Ammon's horn (tissue), 1 donor: ENCODE results near the gene ERC2.
"Not testable (repeated sequence)": the region's sequence is repeated elsewhere in the genome, so short reads cannot be mapped to it uniquely, and the experiment has no call there.

Experiments
- DNase-seq: peaks from one replicate; pipeline ENCODE4 v3.0.0-alpha.2; 2016; ENCODE audit warnings: low spot score

The ERC2 gene

DNA sequence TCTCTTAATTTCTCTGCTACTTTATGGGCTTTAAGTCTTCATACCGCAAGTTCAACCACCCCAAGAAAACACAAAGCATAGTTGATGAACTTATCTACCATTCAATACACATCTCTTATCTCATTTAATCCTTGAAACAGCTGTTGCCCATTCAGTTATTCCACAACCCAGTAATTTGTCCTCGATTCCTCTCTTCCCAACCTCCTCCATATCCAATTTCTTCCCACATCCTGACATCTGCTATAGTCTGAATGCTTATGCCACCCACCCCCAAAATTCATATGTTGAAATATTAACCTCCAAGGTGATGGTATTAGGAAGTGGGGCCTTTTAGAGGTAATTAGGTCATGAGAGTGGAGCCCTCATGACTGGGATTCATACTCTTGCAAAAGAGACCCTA, 345.4 kb downstream of the ERC2 start:
- no peak for DNase-seq

DNA sequence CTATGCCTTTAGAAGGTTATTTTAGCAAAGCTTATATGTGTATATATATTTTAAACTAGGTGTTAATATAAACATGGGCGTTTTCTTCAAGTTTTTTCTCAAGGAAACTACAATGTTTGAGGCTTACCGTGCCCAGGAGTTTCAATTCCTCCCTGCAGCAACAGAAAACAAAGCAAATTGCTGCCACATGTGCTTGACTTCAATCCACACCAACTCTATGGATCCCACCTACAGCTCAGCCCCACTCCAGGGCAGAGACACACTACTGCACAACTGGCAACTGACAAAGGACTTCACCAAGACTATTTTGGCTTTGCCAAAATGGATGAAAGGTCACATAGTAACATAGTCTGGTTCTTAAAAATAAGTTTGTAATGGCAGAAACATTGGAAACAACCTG, 346.6 kb downstream of the ERC2 start:
- no peak for DNase-seq

- DNase-seq, result no peak
Observed at GRCh38 chr3:56119575-56120349, 348.5 kb downstream of the ERC2 start.

DNA sequence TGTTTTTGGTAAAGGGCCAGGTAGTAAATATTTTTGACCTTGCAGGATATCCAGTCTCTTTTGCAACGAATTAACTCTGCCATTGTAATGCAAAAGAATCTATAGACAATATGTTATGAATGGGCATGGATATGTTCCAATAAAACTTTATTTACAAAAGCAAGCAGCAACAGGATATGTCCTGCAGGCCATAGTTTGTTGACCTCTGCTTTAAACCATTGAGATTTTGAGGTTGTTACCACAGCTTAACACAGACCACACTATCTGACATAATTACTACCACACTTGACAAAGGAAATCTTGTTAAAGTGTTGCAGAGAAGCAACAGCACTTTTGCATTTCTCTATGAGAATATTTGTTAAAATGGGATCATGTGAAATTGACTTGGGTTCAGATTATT, 349.3 kb downstream of the ERC2 start:
- DNase-seq, result no peak

- DNase-seq, result no peak
Observed at GRCh38 chr3:56115698-56116097, 352.6 kb downstream of the ERC2 start.

GRCh38 chr3:56115199-56115598, 353.1 kb downstream of the ERC2 start:
- DNase-seq, result no peak

DNA sequence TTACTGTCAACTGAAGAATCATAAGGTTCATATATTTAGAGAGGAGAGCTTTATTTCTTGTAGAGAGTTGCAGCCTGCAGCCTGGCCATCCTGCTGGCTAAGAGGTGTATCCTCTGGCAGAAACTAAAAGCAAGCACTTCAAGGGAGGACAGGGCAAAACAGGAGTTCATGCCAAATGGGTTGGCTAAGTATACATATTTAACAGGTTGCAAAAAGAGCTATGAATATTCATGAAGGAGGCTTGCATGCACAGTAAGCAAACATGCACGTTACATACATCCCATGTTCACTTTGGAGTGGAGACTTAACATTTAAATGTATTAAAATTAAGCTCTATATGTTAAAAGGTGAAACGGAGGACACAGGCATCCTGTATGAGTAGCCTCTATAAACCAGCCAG, 354.4 kb downstream of the ERC2 start:
- no peak for DNase-seq

DNA sequence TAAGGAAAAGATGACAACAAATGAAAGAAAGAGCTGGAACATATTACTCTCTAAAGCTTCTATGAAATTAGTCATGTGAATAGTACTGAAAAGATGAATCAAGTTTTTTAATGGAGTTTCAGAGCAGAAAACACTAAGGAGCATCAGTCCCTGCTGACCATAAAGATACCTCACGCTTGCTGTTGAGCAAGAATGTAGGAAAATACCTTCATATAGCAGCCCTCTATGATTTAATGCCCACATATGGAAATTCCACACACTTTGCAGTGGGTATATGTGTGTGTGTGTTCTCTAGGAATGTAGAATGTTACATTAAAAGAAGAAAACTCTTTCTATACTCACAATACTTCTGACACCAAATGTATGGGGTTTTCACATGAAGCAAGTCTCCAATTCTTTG, 355.0 kb downstream of the ERC2 start:
- no peak for DNase-seq

DNA sequence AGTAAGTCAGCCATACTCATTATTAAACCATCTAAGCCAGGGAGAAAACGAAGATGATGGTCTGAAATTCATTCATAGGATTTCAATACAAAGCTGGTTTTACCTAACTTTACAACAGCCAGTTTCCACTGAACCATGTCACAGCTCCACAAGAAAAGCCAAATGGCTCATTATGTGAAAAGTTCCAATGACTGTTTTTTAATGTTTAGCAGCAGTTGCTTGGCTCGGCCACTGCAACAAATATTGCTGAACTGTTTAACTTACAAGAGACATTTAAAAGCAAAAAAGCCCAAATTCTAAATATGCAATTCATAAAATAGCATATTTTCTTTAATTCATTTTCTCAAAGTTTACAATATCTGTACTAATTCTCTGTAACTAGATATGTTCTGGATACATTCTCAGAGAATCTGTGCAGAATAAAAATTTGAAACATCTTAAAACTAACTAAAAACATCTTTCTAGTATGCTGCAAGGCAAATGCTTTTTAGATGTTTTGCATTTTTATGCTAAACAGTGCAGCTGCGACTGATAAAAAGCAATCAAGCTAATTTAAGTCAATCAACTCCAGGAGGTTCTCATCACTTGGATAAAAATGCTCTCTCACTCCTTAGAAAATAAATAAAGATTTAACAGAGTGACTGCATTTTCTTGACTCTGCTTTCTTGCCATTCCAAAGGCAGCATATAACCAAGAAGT, 356.5 kb downstream of the ERC2 start:
- DNase-seq, result no peak

DNA sequence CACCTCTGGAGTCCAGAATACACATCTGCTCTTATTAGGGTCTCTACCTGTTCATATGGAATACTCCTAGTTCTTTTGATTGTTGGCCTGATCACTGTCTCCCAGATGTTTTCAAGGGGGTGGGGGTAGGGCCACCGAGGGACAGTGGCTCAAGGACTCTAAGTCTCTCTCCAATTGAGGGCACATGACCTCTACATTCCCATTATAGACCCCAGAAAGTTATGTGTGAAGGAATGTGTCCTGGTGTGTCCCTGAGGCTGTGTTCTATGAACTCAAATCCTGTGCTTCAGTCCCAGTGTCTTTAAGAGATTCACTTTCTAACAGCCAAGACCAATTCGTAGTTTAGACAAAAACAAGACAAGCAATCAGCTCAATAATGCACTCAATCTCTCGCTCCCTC, 357.4 kb downstream of the ERC2 start:
- no peak for DNase-seq

DNA sequence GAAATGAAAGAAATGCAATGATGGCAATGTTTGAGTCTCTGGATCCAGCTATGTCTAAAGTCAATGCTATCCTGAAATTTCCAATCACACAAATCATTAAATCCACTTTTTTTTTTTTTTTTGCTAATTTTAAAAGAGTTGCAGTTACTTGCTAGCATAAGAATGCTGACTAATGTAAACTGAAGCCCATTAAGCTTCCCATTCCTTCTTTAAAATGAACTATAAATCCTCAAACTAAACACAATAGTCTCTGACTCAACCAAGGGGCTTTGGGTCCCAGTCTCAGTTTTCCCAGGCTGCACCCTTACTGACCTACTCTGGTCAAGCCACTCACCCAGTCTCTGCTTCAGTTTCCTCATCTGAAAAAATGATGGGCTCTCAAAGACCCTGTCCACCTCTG, 361.1 kb downstream of the ERC2 start:
- no peak for DNase-seq

- no peak for DNase-seq
Observed at GRCh38 chr3:56102032-56102431, 366.2 kb downstream of the ERC2 start.

GRCh38 chr3:56101576-56101975, 366.7 kb downstream of the ERC2 start:
- no peak for DNase-seq

DNA sequence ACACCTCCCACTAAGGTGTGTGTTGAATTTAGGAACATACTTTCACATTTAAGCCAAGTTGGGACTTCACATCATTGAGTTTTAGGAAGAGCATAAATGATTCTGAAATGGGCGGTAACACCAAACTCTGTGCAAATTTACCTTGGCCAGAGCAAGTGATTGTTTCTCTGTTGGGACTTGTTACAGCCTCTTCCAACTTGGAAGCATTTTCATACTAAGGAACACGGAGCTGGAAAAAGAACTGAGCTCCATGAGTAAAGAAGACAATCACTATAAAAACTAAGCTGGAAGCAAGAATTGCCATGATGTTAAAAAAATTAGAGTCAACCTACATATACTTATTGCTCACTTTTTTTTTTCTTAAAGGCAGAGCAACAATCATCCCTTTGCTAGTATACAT, 371.3 kb downstream of the ERC2 start:
- no peak for DNase-seq

- no peak for DNase-seq
Observed at GRCh38 chr3:56094170-56094569, 374.1 kb downstream of the ERC2 start.

DNA sequence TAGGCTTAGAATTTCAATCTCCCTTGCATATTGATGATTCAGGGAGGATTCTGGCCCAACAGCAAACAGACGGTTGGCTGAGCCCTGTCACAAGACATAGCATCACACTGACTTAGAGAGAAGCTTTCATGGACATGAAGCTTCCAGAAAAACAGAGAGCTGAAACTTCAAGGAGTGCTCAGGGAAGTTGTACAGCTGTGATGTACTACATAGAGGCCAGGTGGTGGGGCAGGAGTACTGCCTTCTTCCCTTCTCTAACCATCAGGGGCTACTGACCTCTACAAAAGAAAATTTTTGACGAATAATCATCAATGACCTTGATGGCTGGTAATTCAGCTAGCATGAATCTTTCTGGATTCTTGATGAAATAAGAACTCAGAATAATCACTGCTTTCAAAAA, 378.5 kb downstream of the ERC2 start:
- DNase-seq, result no peak

DNA sequence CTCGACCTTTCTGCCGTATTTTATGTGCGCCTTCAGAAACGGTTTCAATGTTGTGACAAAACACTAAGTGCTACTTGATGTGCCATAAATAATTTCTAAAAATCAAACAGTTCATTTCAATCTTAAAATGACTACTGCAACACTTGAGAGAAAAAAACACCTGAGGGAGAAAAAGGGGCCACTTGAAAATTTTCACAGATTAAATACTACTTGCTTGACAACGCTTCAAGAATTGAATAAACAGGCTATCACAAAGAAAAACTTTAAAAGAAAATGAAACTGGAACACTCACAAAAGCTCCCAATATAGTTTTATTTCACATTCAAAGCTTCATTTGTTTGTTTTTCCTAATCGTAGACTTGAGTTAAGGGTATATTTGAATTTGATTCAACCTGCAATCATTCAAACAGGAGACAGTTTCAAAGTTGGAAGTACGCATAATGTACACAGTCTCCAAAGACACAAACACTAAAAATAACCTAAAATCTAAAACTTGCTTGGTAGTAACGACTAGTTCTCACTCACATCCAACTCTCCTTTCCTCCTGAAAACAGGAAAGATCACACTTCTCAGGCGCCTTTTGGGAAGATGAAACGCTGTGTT, 380.7 kb downstream of the ERC2 start:
- DNase-seq, result no peak

DNA sequence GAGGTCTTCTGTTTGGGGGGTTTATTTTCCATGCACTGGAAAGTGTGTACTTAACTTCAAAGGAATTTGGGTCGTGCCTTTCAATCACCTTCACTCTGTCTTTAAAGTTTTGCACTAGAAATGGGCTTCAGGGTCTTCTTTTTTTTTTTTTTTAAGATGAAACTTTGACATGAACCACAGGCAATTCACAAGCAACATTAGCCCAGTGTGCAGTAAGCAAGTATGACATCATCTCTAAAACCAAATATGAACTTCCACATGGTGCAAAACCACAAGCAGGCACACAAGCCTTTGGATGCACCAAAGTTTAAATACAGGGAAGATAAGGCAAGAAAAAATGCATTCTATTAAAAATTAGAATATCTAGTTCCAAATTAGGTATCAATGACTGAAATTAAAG, 381.9 kb downstream of the ERC2 start:
- no peak for DNase-seq

DNA sequence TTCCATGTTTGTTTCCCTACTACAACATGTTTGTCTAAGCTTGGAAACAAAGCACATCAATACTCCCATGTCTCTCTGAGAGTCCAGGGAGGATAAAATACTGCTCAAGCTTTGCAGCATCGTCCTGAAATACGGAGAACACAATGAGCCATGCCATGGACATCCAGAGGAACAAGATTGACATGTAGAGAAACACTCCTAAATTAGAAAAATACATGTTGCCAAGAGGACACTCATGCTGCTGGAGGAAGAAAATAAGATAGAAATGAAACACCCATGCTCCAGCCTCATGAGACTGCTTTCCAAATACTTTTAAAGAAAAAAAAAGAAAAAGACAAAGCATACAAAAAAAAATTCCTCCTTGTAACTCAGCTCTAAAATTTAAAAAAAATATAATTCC, 387.0 kb downstream of the ERC2 start:
- no peak for DNase-seq

- DNase-seq, result no peak
Observed at GRCh38 chr3:56076746-56077145, 391.5 kb downstream of the ERC2 start.

GRCh38 chr3:56075089-56075488, 393.2 kb downstream of the ERC2 start:
- DNase-seq, result no peak

GRCh38 chr3:56069766-56070165, 398.5 kb downstream of the ERC2 start:
- DNase-seq, result no peak

DNA sequence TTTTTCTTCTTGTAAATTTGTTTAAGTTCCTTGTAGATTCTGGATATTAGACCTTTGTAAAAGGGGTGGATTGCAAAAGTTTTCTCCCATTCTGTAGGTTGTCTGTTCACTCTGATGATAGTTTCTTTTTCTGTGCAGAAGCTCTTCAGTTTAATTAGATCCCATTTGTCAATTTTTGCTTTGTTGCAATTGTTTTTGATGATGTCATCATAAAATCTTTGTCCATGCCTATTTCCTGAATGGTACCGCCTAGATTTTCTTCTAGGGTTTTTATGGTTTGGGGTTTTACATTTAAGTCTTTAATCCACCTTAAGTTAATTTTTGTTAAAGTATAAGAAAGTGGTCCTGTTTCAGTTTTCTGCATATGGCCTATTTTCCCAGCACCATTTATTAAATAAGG, 401.9 kb downstream of the ERC2 start:
- DNase-seq, result not testable (repeated sequence)
